PFSK-1 (cell line): ENCODE data around the gene RILPL2.

ENCODE experiments used
- FOXP2 ChIP-seq: optimal IDR thresholded peaks from 2 replicates; pipeline ENCODE3; 2011; ENCODE audit warnings: borderline replicate concordance, control low read depth, inconsistent platforms; ENCODE audit not compliant: insufficient read depth; ENCODE audit errors: extremely low read length, extremely low read depth
- POLR2AphosphoS5 ChIP-seq: IDR thresholded peaks from 2 replicates; pipeline ENCODE4 v1.6.1; 2012; ENCODE audit warnings: low read depth, mild to moderate bottlenecking, control low read depth, low read length, moderate library complexity
- SIN3A ChIP-seq: IDR thresholded peaks from 2 replicates; pipeline ENCODE4 v1.6.1; 2012; ENCODE audit warnings: mild to moderate bottlenecking, low read length, moderate library complexity, borderline replicate concordance; ENCODE audit not compliant: insufficient read depth
- TAF1 ChIP-seq: IDR thresholded peaks from 2 replicates; pipeline ENCODE4 v1.6.1; 2012; ENCODE audit warnings: low read length, control low read depth, borderline replicate concordance; ENCODE audit not compliant: insufficient read depth
- TF ChIP-seq, protein P1 (sequence below), 2 experiments: IDR thresholded peaks; 2 replicates each; pipeline versions ENCODE4 v1.6.1 to v1.8.0; 2011 to 2012; ENCODE audit warnings: low read depth in 2 of 2, low read length in 2 of 2, control low read depth in 1 of 2, inconsistent platforms in 1 of 2, mild to moderate bottlenecking in 1 of 2, moderate library complexity in 1 of 2; ENCODE audit not compliant: insufficient read depth in 1 of 2

Gene RILPL2

DNA sequence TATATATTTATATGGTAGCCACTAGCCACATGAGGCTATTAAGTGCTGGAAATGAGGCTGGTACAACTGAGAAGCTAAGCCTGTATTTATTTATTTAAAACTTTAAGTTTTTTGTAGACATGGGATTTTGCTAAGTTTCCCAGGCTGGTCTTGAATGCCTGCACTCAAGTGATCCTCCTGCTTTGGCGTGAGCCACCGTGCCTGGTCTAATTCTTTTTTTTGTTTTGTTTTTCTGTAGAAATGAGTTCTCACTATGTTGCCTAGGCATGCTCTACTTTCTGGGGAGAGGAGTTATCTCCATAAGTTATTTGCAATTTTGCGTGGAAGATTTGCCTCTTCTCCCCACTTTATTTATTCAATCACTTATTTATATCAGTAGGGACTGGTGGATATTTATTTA is 16.7 kb upstream of the RILPL2 start:
- TF ChIP-seq SIN3A (no peak), POLR2AphosphoS5 (no peak), TAF1 (no peak), FOXP2 (no peak)
- TF ChIP-seq, protein P1, sequence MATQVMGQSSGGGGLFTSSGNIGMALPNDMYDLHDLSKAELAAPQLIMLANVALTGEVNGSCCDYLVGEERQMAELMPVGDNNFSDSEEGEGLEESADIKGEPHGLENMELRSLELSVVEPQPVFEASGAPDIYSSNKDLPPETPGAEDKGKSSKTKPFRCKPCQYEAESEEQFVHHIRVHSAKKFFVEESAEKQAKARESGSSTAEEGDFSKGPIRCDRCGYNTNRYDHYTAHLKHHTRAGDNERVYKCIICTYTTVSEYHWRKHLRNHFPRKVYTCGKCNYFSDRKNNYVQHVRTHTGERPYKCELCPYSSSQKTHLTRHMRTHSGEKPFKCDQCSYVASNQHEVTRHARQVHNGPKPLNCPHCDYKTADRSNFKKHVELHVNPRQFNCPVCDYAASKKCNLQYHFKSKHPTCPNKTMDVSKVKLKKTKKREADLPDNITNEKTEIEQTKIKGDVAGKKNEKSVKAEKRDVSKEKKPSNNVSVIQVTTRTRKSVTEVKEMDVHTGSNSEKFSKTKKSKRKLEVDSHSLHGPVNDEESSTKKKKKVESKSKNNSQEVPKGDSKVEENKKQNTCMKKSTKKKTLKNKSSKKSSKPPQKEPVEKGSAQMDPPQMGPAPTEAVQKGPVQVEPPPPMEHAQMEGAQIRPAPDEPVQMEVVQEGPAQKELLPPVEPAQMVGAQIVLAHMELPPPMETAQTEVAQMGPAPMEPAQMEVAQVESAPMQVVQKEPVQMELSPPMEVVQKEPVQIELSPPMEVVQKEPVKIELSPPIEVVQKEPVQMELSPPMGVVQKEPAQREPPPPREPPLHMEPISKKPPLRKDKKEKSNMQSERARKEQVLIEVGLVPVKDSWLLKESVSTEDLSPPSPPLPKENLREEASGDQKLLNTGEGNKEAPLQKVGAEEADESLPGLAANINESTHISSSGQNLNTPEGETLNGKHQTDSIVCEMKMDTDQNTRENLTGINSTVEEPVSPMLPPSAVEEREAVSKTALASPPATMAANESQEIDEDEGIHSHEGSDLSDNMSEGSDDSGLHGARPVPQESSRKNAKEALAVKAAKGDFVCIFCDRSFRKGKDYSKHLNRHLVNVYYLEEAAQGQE (IDR thresholded peaks at IDR 0.05; ENCODE audit: insufficient read depth in 1 of 2, low read depth in 2 of 2, low read length in 2 of 2) = no peak

GRCh38 chr12:123450636-123451035 is 14.2 kb upstream of the RILPL2 start:
- TF ChIP-seq TAF1 = no peak

DNA sequence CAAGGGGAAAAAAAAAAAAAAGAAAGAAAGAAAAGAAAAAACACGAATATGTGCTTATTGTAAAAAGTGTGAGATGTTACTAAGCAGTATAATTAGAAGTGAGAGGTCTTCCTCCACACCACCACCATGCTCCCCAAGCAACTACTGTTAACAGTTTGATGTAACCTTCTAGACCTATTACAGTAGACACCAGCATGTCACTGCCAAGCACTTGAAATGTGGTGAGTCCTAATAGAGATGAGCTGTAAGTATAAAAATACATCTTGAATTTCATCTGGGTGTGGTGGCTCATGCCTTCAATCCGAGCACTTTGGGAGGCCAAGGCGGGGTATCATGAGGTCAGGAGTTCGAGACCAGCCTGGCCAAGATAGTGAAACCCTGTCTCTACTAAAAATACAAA is 13.4 kb upstream of the RILPL2 start:
- TF ChIP-seq POLR2AphosphoS5 = no peak
- no peak for TF ChIP-seq SIN3A
- TF ChIP-seq TAF1 = no peak
- TF ChIP-seq FOXP2 = no peak
- TF ChIP-seq, protein P1 (IDR thresholded peaks at IDR 0.05; ENCODE audit: insufficient read depth in 1 of 2, low read depth in 2 of 2, low read length in 2 of 2) = no peak

DNA sequence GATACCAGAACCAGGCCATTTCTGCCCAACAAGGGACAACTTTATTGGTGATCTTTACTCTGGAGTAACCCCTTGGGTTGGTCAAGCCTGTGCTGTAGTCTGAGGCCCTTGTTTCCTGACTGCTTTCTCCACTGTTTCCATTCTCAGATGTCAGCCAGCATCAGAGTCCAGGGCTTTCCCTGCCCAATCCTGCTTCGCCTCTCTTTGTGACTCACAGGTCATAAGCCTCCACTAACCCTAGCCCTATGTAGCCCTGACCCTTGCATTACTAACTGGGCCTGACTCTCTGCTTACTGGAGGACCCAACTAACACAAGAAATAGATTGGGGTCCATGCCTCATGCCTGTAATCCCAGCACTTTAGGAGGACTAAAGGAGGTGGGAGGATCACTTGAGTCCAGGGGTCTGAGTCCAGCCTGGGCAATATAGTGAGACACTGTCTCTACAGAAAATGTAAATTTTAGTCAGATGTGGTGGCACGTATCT is 12.8 kb upstream of the RILPL2 start:
- TF ChIP-seq TAF1 (no peak), SIN3A (no peak), FOXP2 (no peak), POLR2AphosphoS5 (no peak)
- TF ChIP-seq, protein P1 (IDR thresholded peaks at IDR 0.05; ENCODE audit: insufficient read depth in 1 of 2, low read depth in 2 of 2, low read length in 2 of 2) = no peak

DNA sequence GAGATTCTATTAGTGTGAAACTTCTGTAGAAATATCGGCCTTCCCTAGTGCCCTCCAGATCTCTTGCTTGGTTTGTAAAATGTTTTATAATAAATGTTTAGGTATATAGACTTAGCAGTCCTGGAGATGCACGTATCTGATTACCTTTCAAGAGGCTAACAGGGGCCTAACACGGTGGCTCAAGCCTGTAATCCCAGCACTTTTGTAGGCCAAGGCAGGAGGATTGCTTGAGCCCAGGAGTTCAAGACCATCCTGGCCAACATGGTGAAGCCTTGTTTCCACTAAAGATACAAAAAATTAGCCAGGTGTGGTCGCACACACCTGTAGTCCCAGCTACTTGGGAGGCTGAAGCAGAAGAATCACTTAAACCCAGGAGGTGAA is 9.8 kb upstream of the RILPL2 start:
- TF ChIP-seq TAF1 = no peak
- TF ChIP-seq, protein P1 (IDR thresholded peaks at IDR 0.05; ENCODE audit: insufficient read depth in 1 of 2, low read depth in 2 of 2, low read length in 2 of 2) = no peak
- no peak for TF ChIP-seq POLR2AphosphoS5
- TF ChIP-seq FOXP2 = no peak
- TF ChIP-seq SIN3A = no peak
